ENCODE data around the gene GULP1.

The GULP1 gene

DNA sequence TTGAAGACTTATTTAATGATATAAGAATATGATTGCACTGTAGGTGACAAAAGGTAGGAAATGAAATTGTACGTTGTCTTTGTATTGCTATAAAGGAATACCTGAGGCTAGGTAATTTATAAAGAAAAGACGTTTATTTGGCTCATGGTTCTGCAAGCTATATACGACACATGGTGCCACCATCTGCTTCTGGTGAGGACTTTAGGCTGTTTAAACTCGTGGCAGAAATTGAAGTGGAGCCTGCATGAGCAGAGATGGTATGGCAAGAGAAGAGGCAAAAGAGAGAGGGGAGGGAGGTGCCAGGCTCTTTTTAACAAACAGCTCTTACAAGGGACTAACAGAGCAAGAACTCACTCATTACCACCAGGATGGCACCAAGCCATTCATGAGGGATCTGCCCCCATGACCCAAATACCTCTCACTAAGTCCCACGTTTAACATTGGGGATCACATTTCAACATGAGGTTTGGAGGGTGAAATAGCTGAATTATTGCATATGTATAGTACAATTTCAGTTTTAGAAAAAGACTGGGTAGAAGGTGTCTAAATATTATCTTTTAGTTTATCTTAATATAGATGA is 86.8 kb downstream of the GULP1 start:
- no peaks in the 10 kb centered on the region for H3K79me2 ChIP-seq (ENCODE audit: insufficient read depth, low read length)

DNA sequence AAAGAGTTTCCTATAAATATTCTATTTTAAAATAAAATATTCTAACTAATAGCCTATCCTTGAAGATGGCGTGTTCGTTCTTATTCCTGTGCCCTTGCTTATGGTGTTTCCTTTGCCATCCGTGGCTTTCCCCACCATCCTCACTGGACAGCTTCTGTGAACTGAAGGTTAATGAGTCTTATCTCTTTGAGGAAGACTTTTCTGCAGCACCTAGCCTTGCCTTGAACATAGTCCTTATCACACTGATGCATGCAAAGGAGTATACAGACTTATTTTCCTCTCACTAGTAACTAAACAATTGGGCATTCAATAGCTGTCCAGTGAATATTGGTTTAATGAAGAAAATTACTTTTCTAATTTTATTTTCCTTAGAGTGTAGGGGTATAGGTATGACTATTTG is 88.1 kb downstream of the GULP1 start:
- TF ChIP-seq CTCF (IDR thresholded peaks at IDR 0.05; ENCODE audit: borderline replicate concordance, extremely low read depth, low read length, poor library complexity, severe bottlenecking): no peak
- no peak for TF ChIP-seq EZH2 (IDR thresholded peaks at IDR 0.05; ENCODE audit: borderline replicate concordance, low read depth, low read length, severe bottlenecking)
- Histone ChIP-seq H3K4me1 (ENCODE audit: insufficient read depth, low read length) (no peaks in the 10 kb centered on the region), H3K27ac (ENCODE audit: low read length) (no peak overlapping the region), H3K36me3 (ENCODE audit: insufficient read depth, low read length) (no peaks in the 10 kb centered on the region), H3K79me2 (ENCODE audit: insufficient read depth, low read length) (no peaks in the 10 kb centered on the region), H2AFZ (ENCODE audit: low read depth, low read length) (no peak overlapping the region), H3K9me3 (ENCODE audit: insufficient read depth, low read length, severe bottlenecking) (no peaks in the 10 kb centered on the region), H3K27me3 (ENCODE audit: insufficient read depth, low read length, poor library complexity) (no peaks in the 10 kb centered on the region), H3K9ac (ENCODE audit: low read depth, low read length) (no peak overlapping the region), H3K4me3 (ENCODE audit: low read depth in 1 of 2, low read length in 2 of 2) (no peak overlapping the region), H3K4me2 (ENCODE audit: insufficient read depth, low read length) (no peak overlapping the region), H4K20me1 (ENCODE audit: insufficient read depth, low read length) (no peaks in the 10 kb centered on the region)
- no peak for DNase-seq
- no peak for ATAC-seq (ENCODE audit: insufficient read depth, low read depth)

More for the DNA sequence above, 86.8 kb downstream of the GULP1 start:
- no peaks in the 10 kb centered on the region for H3K36me3 ChIP-seq (ENCODE audit: insufficient read depth, low read length)
- no peaks in the 10 kb centered on the region for H3K27me3 ChIP-seq (ENCODE audit: insufficient read depth, low read length, poor library complexity)
- TF ChIP-seq EZH2 (IDR thresholded peaks at IDR 0.05; ENCODE audit: borderline replicate concordance, low read depth, low read length, severe bottlenecking) (no peak), CTCF (IDR thresholded peaks at IDR 0.05; ENCODE audit: borderline replicate concordance, extremely low read depth, low read length, poor library complexity, severe bottlenecking) (no peak)
- no peaks in the 10 kb centered on the region for H3K4me1 ChIP-seq (ENCODE audit: insufficient read depth, low read length)
- H2AFZ ChIP-seq (ENCODE audit: low read depth, low read length): no peak overlapping the region
- no peak overlapping the region for H3K27ac ChIP-seq (ENCODE audit: low read length)
- ATAC-seq (ENCODE audit: insufficient read depth, low read depth) (no peak), DNase-seq (no peak)
- no peak overlapping the region for H3K9ac ChIP-seq (ENCODE audit: low read depth, low read length)
- no peaks in the 10 kb centered on the region for H4K20me1 ChIP-seq (ENCODE audit: insufficient read depth, low read length)
- H3K4me2 ChIP-seq (ENCODE audit: insufficient read depth, low read length): no peak overlapping the region
- no peak overlapping the region for H3K4me3 ChIP-seq (ENCODE audit: low read depth in 1 of 2, low read length in 2 of 2)
- no peaks in the 10 kb centered on the region for H3K9me3 ChIP-seq (ENCODE audit: insufficient read depth, low read length, severe bottlenecking)

GRCh38 chr2:188380280-188380679 is 88.6 kb downstream of the GULP1 start:
- H3K36me3 ChIP-seq (ENCODE audit: insufficient read depth, low read length): no peaks in the 10 kb centered on the region
- no peak for TF ChIP-seq CTCF (IDR thresholded peaks at IDR 0.05; ENCODE audit: borderline replicate concordance, extremely low read depth, low read length, poor library complexity, severe bottlenecking)
- no peak for TF ChIP-seq EZH2 (IDR thresholded peaks at IDR 0.05; ENCODE audit: borderline replicate concordance, low read depth, low read length, severe bottlenecking)
- H3K27ac ChIP-seq (ENCODE audit: low read length): no peak overlapping the region

More at GRCh38 chr2:188380280-188380679, 88.6 kb downstream of the GULP1 start:
- Histone ChIP-seq H3K4me2 (ENCODE audit: insufficient read depth, low read length) (no peak overlapping the region), H3K9me3 (ENCODE audit: insufficient read depth, low read length, severe bottlenecking) (no peaks in the 10 kb centered on the region), H3K27me3 (ENCODE audit: insufficient read depth, low read length, poor library complexity) (no peaks in the 10 kb centered on the region), H3K4me1 (ENCODE audit: insufficient read depth, low read length) (no peaks in the 10 kb centered on the region), H2AFZ (ENCODE audit: low read depth, low read length) (no peak overlapping the region), H4K20me1 (ENCODE audit: insufficient read depth, low read length) (no peaks in the 10 kb centered on the region), H3K4me3 (ENCODE audit: low read depth in 1 of 2, low read length in 2 of 2) (no peak overlapping the region), H3K79me2 (ENCODE audit: insufficient read depth, low read length) (no peaks in the 10 kb centered on the region), H3K9ac (ENCODE audit: low read depth, low read length) (no peak overlapping the region)
- no peak for ATAC-seq (ENCODE audit: insufficient read depth, low read depth)
- DNase-seq: no peak

Measured in DND-41 (cell line).